Coronary artery (tissue), 2 donors: ENCODE measurements around the gene POMT1.
A peak's percentile ranks its signal among the peaks of the same experiment; 100 is the strongest.
"Not testable (repeated sequence)": the region's sequence is repeated elsewhere in the genome, so short reads cannot be mapped to it uniquely, and the experiment has no call there.

Source experiments
- DNase-seq: peaks from one replicate; pipeline ENCODE4 v3.0.0-alpha.2; 2017; ENCODE audit warnings: low spot score
- H3K27ac ChIP-seq, 2 donors: fragments of 200-600 bp; sonication (generic); one replicate each; pipeline ENCODE4 v1.5.1; 2016 to 2019
- H3K4me3 ChIP-seq: fragments of 200-600 bp; sonication (generic); 2 replicates; pipeline ENCODE4 v1.5.1; 2016; ENCODE audit warnings: mild to moderate bottlenecking, moderate library complexity
- TF ChIP-seq, protein P1 (sequence below): fragments of 200-600 bp; sonication (generic); IDR thresholded peaks from one replicate; pipeline ENCODE4 v1.5.1; 2019; ENCODE audit warnings: antibody characterized with exemption

The POMT1 gene

DNA sequence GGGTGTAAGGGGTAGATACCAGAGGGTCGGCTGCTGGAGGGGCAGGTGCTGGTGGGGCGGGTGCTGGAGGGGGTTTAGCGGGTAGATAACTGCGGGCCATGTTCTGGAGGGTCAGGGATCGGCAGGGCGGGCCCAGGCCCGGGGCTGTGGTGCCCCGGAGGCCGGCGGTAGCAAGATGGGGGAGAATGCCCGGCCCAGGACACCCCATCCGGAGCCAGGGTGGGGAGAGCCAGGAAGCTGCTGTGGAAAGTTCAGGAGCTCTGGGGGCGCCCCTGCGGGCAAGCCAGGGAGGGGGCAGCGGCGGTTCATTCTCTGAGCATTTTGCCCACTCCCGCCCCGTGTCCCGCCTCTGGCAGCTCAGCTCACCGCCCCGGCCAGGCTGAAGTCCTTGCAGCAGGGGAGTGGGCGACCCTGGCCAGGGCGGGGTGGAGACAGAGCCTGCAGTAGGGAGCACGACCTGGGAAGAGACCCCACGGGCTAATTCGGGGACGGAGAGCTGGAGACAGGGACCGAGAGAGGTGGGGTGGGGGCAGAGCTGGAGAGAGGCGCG is 43.1 kb downstream of the POMT1 start:
- peak overlapping the region; percentile 62 for H3K4me3 ChIP-seq
- TF ChIP-seq, protein P1, sequence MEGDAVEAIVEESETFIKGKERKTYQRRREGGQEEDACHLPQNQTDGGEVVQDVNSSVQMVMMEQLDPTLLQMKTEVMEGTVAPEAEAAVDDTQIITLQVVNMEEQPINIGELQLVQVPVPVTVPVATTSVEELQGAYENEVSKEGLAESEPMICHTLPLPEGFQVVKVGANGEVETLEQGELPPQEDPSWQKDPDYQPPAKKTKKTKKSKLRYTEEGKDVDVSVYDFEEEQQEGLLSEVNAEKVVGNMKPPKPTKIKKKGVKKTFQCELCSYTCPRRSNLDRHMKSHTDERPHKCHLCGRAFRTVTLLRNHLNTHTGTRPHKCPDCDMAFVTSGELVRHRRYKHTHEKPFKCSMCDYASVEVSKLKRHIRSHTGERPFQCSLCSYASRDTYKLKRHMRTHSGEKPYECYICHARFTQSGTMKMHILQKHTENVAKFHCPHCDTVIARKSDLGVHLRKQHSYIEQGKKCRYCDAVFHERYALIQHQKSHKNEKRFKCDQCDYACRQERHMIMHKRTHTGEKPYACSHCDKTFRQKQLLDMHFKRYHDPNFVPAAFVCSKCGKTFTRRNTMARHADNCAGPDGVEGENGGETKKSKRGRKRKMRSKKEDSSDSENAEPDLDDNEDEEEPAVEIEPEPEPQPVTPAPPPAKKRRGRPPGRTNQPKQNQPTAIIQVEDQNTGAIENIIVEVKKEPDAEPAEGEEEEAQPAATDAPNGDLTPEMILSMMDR = no peak
- no peak for DNase-seq
- no peak overlapping the region for H3K27ac ChIP-seq

DNA sequence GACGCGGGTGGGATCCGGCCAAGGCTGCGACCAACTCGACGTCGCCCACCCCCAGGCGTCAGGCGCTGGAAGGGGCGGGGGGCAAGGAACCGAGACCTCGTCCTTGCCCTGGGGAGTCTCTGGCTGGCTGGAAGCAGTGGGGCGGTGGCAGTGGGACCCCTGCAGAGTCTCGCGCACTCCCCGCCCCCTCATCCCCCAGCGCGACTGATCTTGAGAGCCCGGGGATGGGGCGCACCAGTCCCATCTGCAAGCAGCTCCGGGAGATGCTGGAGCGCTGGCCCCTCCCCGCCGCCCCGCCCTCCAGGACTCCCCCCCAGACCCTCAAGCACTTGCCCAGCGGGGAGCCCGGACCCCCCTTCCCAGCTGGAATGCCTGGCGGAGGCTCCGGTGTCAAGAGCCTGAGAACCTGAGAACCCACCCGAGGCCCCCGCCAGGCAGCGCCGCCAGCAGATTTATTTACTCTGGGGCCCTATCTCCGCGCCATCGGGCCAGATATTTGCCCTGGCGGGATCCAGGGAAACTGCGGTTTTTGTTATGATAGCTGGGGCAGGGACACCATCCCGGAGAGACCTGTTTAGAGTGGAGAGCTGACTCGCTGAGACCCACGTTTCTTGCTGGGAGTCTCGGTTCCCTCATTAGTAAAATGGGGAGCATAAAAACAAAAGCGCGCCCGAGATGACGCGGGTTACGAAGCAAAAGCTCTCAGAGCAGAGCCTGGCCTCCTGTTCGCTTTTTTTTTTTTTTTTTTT is 43.8 kb downstream of the POMT1 start:
- H3K4me3 ChIP-seq = peak overlapping the region; percentile 62
- no peak for DNase-seq
- TF ChIP-seq, protein P1 = no peak
- H3K27ac ChIP-seq = no peak overlapping the region

DNA sequence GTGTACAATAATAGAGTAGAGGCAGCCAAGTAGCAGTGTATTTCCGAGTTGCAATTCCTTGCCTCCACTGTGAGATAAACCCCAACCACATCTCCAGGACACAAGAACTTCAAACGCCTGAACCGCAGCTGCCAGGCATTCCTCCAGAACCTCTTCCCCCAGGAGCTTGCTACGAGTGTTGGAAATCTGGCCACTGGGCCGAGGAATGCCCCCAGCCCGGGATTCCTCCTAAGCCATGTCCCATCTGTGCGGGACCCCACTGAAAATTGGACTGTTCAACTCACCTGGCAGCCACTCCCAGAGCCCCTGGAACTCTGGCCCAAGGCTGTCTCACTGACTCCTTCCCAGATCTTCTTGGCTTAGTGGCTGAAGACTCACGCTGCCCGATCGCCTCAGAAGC is 46.5 kb downstream of the POMT1 start:
- DNase-seq, H3K27ac ChIP-seq, H3K4me3 ChIP-seq: not testable (repeated sequence)

DNA sequence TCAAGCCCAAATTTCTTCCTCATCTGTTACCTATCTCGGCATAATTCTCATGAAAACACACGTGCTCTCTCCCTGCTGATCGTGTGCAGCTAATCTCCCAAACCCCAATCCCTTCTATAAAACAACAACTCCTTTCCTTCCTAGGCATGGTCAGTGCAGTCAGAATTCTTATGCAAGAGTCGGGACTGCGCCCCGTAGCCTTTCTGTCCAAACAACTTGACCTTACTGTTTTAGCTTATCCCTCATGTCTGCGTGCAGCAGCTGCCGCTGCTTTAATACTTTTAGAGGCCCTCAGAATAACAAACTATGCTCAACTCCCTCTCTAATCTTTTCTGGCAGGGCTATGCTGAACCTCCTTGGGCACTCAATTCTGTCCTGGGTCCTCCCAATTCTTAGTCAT is 47.7 kb downstream of the POMT1 start:
- not testable (repeated sequence) for DNase-seq, H3K27ac ChIP-seq, H3K4me3 ChIP-seq

DNA sequence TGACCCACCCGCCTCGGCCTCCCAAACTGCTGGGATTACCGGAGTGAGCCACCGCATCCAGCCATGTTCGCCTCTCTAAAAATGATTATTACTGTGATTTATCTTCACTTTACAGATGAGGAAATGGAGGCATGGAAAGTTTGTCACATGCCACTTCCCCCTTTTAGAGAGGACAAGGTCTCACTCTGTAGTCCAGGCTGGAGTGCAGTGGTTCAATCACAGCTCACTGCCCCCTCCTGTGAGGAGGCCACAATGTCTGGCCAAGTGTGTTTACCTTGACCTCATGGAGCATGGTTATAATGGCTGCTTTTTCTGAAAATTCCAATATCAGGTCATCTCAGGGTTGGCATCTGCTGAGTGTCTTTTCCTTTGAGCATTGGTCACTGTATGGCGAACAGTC is 49.3 kb downstream of the POMT1 start:
- Histone ChIP-seq H3K4me3 (no peak overlapping the region), H3K27ac (no peak overlapping the region)
- TF ChIP-seq, protein P1 = no peak
- no peak for DNase-seq

DNA sequence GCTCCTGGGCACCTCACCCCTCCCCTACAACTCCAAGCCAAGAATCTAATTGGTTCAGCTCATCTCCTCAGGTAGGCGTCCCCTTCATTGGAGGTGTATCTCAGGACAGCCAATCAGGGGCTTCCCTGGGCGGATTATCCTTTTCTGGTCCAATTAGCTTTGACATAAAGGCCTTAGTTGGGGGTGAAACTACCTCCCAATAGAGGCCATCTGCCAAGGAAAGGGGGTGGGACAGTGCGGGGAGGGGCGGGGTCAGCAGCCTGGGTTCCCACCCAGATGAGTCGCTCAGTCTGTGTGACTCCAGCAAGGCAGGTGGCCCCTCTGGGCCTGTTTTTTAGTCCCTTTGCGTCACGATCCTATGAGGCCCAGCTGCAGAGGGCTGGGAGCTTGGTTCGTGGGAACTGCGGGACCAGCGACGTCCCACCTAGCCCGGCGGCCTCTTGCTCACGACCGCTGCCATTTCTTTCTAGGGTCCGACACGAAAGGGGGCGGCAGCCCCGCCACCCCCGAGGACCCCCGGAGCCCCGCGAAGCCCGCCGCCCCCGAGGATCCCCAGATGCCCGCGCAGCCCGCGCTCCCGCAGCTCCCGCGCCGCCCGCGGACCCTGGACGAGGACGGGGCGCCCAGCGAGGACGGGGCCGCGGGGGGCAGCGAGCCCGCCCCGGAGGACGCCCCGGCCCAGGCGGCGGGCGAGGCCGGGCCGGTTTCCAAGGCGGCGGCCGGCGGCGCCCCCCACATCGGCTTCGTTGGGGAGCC is 51.5 kb downstream of the POMT1 start:
- TF ChIP-seq, protein P1 = no peak
- Histone ChIP-seq H3K27ac (no peak overlapping the region), H3K4me3 (no peak overlapping the region)
- no peak for DNase-seq

DNA sequence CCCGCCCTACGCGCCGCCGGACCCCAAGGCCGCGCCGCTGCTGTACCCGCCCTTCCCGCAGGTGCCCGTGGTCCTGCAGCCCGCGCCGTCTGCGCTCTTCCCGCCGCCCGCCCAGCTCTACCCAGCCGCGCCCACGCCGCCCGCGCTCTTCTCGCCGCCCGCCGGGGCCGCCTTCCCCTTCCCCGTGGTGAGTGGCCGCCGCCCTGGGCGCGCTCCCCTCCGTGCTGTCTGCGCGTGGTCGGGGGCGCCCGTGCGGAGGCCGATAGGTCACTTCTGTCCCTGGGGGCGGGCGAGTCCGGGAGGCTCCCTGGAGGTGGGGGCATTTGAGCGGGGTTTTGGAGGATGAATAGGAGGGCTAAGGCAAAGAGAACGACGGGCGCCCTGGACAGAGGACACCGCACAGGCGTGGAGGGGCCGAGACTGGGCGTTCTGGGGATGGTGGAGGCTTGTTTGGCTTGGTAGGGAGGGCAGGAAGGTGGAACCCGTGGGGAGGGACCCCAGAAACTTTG is 52.2 kb downstream of the POMT1 start:
- DNase-seq = no peak
- TF ChIP-seq, protein P1 = no peak

More for the DNA sequence above, 52.2 kb downstream of the POMT1 start:
- H3K27ac ChIP-seq = no peak overlapping the region
- no peak overlapping the region for H3K4me3 ChIP-seq
